ENCODE results near the gene NUP133. TPM values are rescaled to one million over a fixed set of nuclear protein-coding genes. Genes with fewer than 3 reads are reported as not detected.

The NUP133 gene
- polyA plus RNA-seq, 3 donors: 9.0 to 12.8 (median 12.4) TPM

- no peak for TF ChIP-seq CTCF (IDR thresholded peaks at IDR 0.05)
- 100% methylated on average over 1 of the region's 3 CpGs for WGBS (ENCODE audit: insufficient coverage)
- no peaks in the 10 kb centered on the region for H4K20me1 ChIP-seq (ENCODE audit: insufficient read depth, low read length)
- H3K4me3 ChIP-seq (replicated peaks in 1 of 3; ENCODE audit: low read depth in 2 of 3, low read length in 3 of 3): no peak overlapping the region
- H3K27ac ChIP-seq (ENCODE audit: low read depth in 1 of 2, low read length in 2 of 2): no peak overlapping the region
- H3K27ac Mint-ChIP-seq: no peak overlapping the region
- peaks cover 80 to 94% of the 10 kb centered on the region in 2 donors for H3K36me3 Mint-ChIP-seq
- H2AFZ ChIP-seq (ENCODE audit: insufficient read depth, low read depth, low read length, poor library complexity, severe bottlenecking): no peak overlapping the region
- H3K27me3 Mint-ChIP-seq (ENCODE audit: low read depth in 3 of 3): peaks cover 0 to 2% (median 0%) of the 10 kb centered on the region in 3 donors
- H3K9me3 Mint-ChIP-seq: no peaks in the 10 kb centered on the region
- H3K4me3 Mint-ChIP-seq: no peak overlapping the region
- no peaks in the 10 kb centered on the region for H3K27me3 ChIP-seq (ENCODE audit: control insufficient read depth in 2 of 2, insufficient read depth in 2 of 2, low read length in 2 of 2)
- intact Hi-C loops (cut with micrococcal nuclease): no loop called here
- no peak overlapping the region for H3K9ac ChIP-seq (ENCODE audit: insufficient read depth, low read length, poor library complexity, severe bottlenecking)
- H3K4me2 ChIP-seq (replicated peaks; ENCODE audit: extremely low read depth, low read length, poor library complexity, severe bottlenecking): no peak overlapping the region
- no peaks in the 10 kb centered on the region for H3K4me1 ChIP-seq (ENCODE audit: control insufficient read depth in 1 of 2, insufficient read depth in 2 of 2, low read length in 2 of 2)
- no peak for DNase-seq
- H3K4me1 Mint-ChIP-seq: no peaks in the 10 kb centered on the region
- no peaks in the 10 kb centered on the region for H3K9me3 ChIP-seq (replicated peaks in 1 of 2; ENCODE audit: control insufficient read depth in 1 of 2, insufficient read depth in 1 of 2, low read length in 2 of 2)
- H3K36me3 ChIP-seq (replicated peaks in 1 of 2; ENCODE audit: control insufficient read depth in 1 of 2, insufficient read depth in 2 of 2, low read length in 2 of 2): peaks cover 84 to 98% of the 10 kb centered on the region in 2 donors
- H3K79me2 ChIP-seq (ENCODE audit: insufficient read depth, low read length): no peaks in the 10 kb centered on the region
These were observed 48.3 kb downstream of the NUP133 start for GRCh38 chr1:229459815-229460214.

- intact Hi-C loops (cut with micrococcal nuclease): no loop called here
- Mint-ChIP-seq H3K4me3 (no peak overlapping the region), H3K36me3 (peaks cover 77 to 86% of the 10 kb centered on the region in 2 donors), H3K27ac (no peak overlapping the region), H3K4me1 (no peaks in the 10 kb centered on the region), H3K27me3 (ENCODE audit: low read depth in 3 of 3) (no peaks in the 10 kb centered on the region), H3K9me3 (no peaks in the 10 kb centered on the region)
- no peaks in the 10 kb centered on the region for H3K79me2 ChIP-seq (ENCODE audit: insufficient read depth, low read length)
- no peak overlapping the region for H3K9ac ChIP-seq (ENCODE audit: insufficient read depth, low read length, poor library complexity, severe bottlenecking)
- no peaks in the 10 kb centered on the region for H3K4me1 ChIP-seq (ENCODE audit: control insufficient read depth in 1 of 2, insufficient read depth in 2 of 2, low read length in 2 of 2)
- no peaks in the 10 kb centered on the region for H3K9me3 ChIP-seq (replicated peaks in 1 of 2; ENCODE audit: control insufficient read depth in 1 of 2, insufficient read depth in 1 of 2, low read length in 2 of 2)
- H3K27ac ChIP-seq (ENCODE audit: low read depth in 1 of 2, low read length in 2 of 2): no peak overlapping the region
- WGBS (ENCODE audit: insufficient coverage): no CpG with 5 or more reads among the region's 4 CpGs
- no peak for TF ChIP-seq CTCF (IDR thresholded peaks at IDR 0.05)
- H4K20me1 ChIP-seq (ENCODE audit: insufficient read depth, low read length): no peaks in the 10 kb centered on the region
- H3K4me2 ChIP-seq (replicated peaks; ENCODE audit: extremely low read depth, low read length, poor library complexity, severe bottlenecking): no peak overlapping the region
- no peak overlapping the region for H2AFZ ChIP-seq (ENCODE audit: insufficient read depth, low read depth, low read length, poor library complexity, severe bottlenecking)
- H3K4me3 ChIP-seq (replicated peaks in 1 of 3; ENCODE audit: low read depth in 2 of 3, low read length in 3 of 3): no peak overlapping the region
- H3K27me3 ChIP-seq (ENCODE audit: control insufficient read depth in 2 of 2, insufficient read depth in 2 of 2, low read length in 2 of 2): no peaks in the 10 kb centered on the region
- no peak for DNase-seq
- peaks cover 70 to 96% of the 10 kb centered on the region in 2 donors for H3K36me3 ChIP-seq (replicated peaks in 1 of 2; ENCODE audit: control insufficient read depth in 1 of 2, insufficient read depth in 2 of 2, low read length in 2 of 2)
These were observed 50.7 kb downstream of the NUP133 start for GRCh38 chr1:229457436-229457835.
